Fibroblast of upper back skin (primary cell): ENCODE data around the gene LASP1NB.
"Not testable (repeated sequence)": the region's sequence is repeated elsewhere in the genome, so short reads cannot be mapped to it uniquely, and the experiment has no call there.

Source experiments
- DNase-seq: peaks from one replicate; pipeline ENCODE4 v3.0.0-alpha.2; 2013

Gene LASP1NB

GRCh38 chr17:38918129-38918913 lies 7.1 kb upstream of the LASP1NB start:
- no peak for DNase-seq

- DNase-seq, result no peak
Measured at GRCh38 chr17:38918916-38919315, 6.5 kb upstream of the LASP1NB start.

GRCh38 chr17:38919316-38920078 lies 5.9 kb upstream of the LASP1NB start:
- no peak for DNase-seq

DNA sequence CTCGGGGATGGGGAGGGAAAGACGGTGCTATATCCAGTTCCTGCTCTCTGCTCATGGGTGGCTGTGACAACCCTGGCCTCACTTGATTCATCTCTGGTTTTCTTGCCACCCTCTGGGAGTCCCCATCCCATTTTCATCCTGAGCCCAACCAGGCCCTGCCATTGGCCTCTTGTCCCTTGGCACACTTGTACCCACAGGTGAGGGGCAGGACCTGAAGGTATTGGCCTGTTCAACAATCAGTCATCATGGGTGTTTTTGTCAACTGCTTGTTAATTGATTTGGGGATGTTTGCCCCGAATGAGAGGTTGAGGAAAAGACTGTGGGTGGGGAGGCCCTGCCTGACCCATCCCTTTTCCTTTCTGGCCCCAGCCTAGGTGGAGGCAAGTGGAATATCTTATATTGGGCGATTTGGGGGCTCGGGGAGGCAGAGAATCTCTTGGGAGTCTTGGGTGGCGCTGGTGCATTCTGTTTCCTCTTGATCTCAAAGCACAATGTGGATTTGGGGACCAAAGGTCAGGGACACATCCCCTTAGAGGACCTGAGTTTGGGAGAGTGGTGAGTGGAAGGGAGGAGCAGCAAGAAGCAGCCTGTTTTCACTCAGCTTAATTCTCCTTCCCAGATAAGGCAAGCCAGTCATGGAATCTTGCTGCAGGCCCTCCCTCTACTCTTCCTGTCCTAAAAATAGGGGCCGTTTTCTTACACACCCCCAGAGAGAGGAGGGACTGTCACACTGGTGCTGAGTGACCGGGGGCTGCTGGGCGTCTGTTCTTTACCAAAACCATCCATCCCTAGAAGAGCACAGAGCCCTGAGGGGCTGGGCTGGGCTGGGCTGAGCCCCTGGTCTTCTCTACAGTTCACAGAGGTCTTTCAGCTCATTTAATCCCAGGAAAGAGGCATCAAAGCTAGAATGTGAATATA lies 4.8 kb upstream of the LASP1NB start:
- DNase-seq, result no peak

DNA sequence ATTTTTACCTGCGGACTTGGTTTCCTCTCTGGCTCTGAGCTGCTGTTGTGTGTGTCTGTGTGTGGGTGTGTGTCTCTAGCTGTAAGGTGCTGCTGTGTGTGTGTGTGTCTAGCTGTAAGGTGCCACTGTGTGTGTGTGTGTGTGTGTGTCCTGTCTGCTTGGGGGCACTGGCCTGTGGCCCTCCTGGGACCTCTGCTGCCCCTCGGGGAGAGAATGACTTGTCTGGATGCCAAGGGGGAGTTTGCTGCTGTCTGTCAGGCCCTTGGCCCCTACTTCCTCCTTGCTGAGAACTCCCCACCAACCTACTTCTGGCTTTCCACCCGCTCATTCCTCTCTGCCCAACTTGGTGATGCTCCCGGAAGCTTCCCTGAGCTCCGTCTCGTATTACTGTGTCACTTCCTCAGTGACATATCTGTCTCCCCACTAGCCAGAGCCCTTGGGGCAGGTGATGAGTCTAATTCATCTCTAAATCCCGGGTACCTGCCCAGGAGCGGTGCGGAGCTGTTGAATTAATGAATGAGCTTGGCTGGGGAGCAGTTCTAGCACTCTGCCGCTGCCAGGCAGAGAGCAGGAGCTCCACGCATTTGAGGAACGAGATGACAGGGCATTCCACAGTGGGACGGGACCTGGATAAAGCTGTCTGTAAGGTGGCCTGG lies 3.5 kb upstream of the LASP1NB start:
- DNase-seq, result no peak

DNA sequence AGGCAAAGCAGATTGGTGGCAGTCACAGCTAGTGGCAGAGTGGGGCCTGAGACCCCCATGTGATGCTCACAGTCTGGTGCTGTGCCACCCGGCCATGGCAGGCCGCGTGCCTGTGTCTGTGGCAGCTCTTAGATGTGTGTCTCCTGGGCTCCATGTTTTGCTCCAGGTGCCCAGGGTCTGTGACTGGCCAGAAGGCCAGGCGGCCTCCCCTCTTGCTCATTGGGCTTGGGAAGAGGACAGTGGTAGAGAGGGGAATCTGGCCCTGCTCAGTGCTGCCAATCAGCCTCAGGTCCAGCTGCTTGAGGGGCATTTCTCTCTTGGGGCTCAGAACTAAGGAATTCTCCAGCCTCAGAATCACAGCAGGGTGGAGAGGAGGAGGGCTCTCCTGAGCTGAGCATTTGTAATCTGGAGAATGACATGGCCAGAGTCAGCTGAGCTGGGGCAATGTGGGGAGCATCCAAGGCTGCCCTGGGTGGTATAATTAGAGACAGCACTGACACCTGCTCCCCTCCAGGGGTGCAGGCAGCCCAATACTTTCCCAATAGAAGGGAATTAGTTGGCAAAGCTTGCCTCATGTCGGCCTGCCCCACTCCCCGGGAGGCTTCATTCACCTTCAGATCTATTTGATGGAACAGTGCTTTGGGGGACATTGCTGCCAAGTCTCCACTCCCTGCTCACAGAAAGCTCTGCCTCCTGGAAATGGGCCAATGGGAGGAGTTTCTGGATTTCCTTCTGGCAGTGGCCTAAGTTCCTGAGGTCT lies 2.7 kb upstream of the LASP1NB start:
- peak; percentile 84 for DNase-seq

- peak; percentile 51 for DNase-seq
Measured at GRCh38 chr17:38926293-38927070, 1.1 kb downstream of the LASP1NB start.

DNA sequence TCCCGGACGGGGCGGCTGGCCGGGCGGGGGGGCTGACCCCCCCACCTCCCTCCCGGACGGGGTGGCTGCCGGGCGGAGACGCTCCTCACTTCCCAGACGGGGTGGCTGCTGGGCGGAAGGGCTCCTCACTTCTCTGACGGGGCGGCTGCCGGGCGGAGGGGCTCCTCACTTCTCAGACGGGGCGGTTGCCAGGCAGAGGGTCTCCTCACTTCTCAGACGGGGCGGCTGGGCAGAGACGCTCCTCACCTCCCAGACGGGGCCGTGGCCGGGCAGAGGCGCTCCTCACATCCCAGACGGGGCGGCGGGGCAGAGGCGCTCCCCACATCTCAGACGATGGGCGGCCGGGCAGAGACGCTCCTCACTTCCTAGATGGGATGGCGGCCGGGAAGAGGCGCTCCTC lies 5.4 kb downstream of the LASP1NB start:
- not testable (repeated sequence) for DNase-seq

GRCh38 chr17:38933962-38934361 lies 8.5 kb downstream of the LASP1NB start:
- DNase-seq, result not testable (repeated sequence)

DNA sequence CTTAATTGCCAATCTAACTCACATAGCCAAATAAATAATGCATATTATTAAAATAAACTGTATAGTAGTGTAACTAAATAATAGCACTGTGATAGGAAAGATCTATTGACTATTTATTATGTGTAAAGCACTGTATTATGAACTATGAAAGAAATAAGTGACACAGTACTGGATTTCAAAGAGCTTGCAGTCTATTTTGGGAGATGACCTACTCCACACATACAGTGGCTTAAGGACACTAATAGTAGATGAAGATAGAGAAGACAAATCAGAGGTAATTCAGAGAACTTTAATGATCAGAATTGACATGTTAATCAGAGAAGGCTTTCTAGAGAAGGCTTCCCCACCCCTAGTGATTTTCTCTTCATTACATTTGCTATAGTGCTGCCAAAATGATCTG lies 14.6 kb downstream of the LASP1NB start:
- no peak for DNase-seq

DNA sequence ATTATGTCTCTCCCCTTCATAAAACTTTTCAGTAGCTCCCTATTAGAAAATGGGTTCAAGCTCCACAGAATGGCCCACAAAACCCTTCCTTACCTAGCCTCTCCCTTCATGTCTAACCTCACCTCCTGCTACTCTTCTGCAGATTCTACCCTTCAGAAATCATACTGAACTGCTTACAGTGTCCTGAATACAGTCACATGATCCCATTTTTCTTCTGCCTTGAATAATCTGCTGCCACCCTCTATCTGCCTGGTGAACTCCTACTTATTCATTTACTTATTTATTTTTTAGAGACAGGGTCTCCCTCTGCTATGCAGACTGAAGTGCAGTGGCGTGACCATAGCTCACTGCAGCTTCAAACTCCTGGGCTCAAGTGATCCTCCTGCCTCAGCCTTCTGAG lies 15.0 kb downstream of the LASP1NB start:
- DNase-seq, result no peak

- no peak for DNase-seq
Measured at GRCh38 chr17:38942696-38943334, 17.4 kb downstream of the LASP1NB start.

GRCh38 chr17:38943607-38944006 lies 18.2 kb downstream of the LASP1NB start:
- no peak for DNase-seq

GRCh38 chr17:38947189-38947588 lies 21.8 kb downstream of the LASP1NB start:
- DNase-seq, result no peak

DNA sequence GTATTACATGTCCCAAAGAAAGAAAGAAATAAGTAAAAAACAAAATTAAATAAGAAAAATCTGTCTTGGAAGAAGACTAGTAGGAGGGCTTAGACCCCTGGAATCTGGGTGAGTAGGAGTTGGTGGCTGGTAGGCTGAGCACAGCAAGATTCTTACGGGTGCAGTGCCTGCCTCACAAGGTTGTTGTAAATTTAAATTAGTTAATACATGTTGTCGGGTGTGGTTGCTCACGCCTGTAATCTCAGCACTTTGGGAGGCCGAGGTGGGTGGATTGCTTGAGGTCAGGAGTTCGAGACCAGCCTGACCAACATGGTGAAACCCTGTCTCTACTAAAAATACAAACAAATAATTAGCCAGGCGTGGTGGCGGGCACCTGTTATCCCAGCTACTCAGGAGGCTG lies 28.4 kb downstream of the LASP1NB start:
- not testable (repeated sequence) for DNase-seq

GRCh38 chr17:38958326-38958725 lies 32.9 kb downstream of the LASP1NB start:
- DNase-seq, result peak; percentile 80

DNA sequence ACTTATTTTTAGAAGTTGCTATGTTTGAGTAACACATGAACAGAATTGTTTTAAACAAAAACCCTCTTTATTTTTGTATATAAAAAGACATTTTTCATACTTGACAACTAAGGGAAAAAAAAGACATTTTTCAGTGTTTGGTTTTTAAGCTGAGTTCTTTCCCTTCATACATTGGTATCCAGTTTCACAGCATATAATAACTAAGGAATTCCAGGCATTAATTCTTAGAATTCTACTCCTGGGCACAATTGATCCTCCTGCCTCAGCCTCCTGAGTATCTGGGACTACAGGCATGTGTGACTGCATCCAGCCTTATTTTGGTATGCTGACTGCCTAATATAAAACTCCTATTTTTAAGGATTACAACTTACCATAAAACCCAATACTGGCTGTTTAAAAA lies 33.3 kb downstream of the LASP1NB start:
- peak; percentile 87 for DNase-seq

GRCh38 chr17:38959508-38959907 lies 34.1 kb downstream of the LASP1NB start:
- DNase-seq, result no peak

DNA sequence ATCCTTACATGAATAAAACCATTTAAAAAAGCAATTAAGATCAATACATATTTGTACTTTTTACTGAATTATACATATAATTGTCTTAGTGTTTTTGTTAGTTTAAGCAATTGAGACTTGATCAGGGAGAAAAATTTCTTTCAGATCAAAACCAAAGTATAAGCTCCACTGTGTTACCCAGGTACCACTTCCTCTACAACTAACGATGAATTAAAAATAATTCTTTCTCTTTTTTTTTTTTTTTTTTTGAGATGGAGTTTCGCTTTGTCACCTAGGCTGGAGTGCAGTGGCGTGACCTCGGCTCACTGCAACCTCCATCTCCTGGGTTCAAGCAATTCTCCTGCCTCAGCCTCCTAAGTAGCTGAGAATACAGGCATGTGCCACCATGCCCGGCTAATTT lies 35.0 kb downstream of the LASP1NB start:
- DNase-seq, result no peak

DNA sequence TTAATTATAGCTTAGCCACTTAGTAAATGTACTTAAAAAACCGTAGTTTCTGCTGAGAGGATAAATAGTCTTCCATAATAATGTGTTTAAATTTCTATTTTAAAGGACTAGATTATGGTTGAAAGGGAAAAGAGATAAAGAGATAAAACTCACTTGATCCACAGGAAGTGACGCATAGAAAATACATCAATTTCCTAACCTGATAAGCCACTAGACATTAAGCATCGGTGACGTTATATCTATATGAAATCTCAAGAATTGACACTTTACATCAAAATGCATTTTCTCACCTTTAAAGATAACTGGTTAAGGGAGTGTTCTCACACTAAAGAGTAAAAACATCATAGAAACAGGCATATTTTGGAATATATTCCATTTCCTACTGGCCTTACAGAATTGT lies 36.0 kb downstream of the LASP1NB start:
- DNase-seq, result no peak
